Ectodermal cell (in vitro differentiated cells): ENCODE data around the gene MYO15A. TPM values are rescaled to one million over a fixed set of nuclear protein-coding genes. Genes with fewer than 3 reads are reported as not detected.

ENCODE experiments used
- H3K27ac ChIP-seq: 2 replicates; pipeline ENCODE4 v1.7.0; 2013; ENCODE audit warnings: mild to moderate bottlenecking, low read depth, low read length; ENCODE audit not compliant: insufficient read depth, poor library complexity, severe bottlenecking
- H3K27me3 ChIP-seq: 2 replicates; pipeline ENCODE4 v1.7.0; 2013; ENCODE audit warnings: mild to moderate bottlenecking, low read length; ENCODE audit not compliant: insufficient read depth, control insufficient read depth, poor library complexity, severe bottlenecking
- H3K36me3 ChIP-seq: one replicate; pipeline ENCODE4 v1.7.0; 2013; ENCODE audit warnings: low read length; ENCODE audit not compliant: control insufficient read depth, insufficient read depth
- H3K4me1 ChIP-seq: one replicate; pipeline ENCODE4 v1.7.0; 2013; ENCODE audit warnings: low read length; ENCODE audit not compliant: control insufficient read depth, insufficient read depth
- H3K4me3 ChIP-seq: 2 replicates; pipeline ENCODE4 v1.7.0; 2013; ENCODE audit warnings: low read depth, low read length, control low read depth; ENCODE audit not compliant: insufficient read depth
- H3K9me3 ChIP-seq: 2 replicates; pipeline ENCODE4 v1.7.0; 2013; ENCODE audit warnings: mild to moderate bottlenecking, low read length, moderate library complexity; ENCODE audit not compliant: control insufficient read depth
- WGBS, 2 experiments: methylation state at CpG; one replicate each; pipeline ENCODE4 v1.1.7; 2013; ENCODE audit warnings: missing lambda C conversion rate in 2 of 2; 5-methylcytosine and 5-hydroxymethylcytosine counted together
- polyA plus RNA-seq, 4 experiments: library from polyadenylated mRNA; stranded (reverse); fragments of 50-300 nt; gene quantifications; one replicate each; pipeline ENCODE4 v1.2.3, GENCODE V29; 2013

Gene MYO15A
- 4.3 TPM for polyA plus RNA-seq (2013, experiment 1 of 4)
- 2.2 TPM for polyA plus RNA-seq (2013, experiment 2 of 4)
- polyA plus RNA-seq (2013, experiment 3 of 4) = 2.5 TPM
- polyA plus RNA-seq (2013, experiment 4 of 4) = 2.8 TPM

- Histone ChIP-seq H3K9me3 (no peaks in the 10 kb centered on the region), H3K27me3 (no peaks in the 10 kb centered on the region), H3K36me3 (no peaks in the 10 kb centered on the region), H3K4me3 (no peak within 1 kb of the TSS), H3K4me1 (peaks cover 9% of the 10 kb centered on the region), H3K27ac (no peak within 1 kb of the TSS)
- 90 to 91% methylated on average over 17 of the region's 17 CpGs for WGBS, 2 experiments
Measured at GRCh38 chr17:18108401-18109312, at the start of gene MYO15A. Gene MYO15A (plus strand): TSS chr17:18108756. CDS start chr17:18118801, 10,045 bp downstream.

- Histone ChIP-seq H3K36me3 (peaks cover 22% of the 10 kb centered on the region), H3K9me3 (no peaks in the 10 kb centered on the region), H3K27ac (no peak overlapping the region), H3K27me3 (no peaks in the 10 kb centered on the region), H3K4me3 (no peak overlapping the region), H3K4me1 (no peaks in the 10 kb centered on the region)
- 93 to 98% methylated on average over 5 of the region's 5 CpGs for WGBS, 2 experiments
Measured at GRCh38 chr17:18059283-18059682, 49.3 kb upstream of the MYO15A start.

GRCh38 chr17:18064053-18064452, 44.5 kb upstream of the MYO15A start:
- H3K36me3 ChIP-seq = peaks cover 9% of the 10 kb centered on the region
- no peaks in the 10 kb centered on the region for H3K27me3 ChIP-seq
- H3K4me3 ChIP-seq = no peak overlapping the region
- 89 to 100% methylated on average over 2 of the region's 2 CpGs for WGBS, 2 experiments
- no peaks in the 10 kb centered on the region for H3K9me3 ChIP-seq
- H3K4me1 ChIP-seq = no peaks in the 10 kb centered on the region
- no peak overlapping the region for H3K27ac ChIP-seq

- 94% methylated on average over 11 of the region's 11 CpGs for WGBS, 2 experiments
- Histone ChIP-seq H3K4me1 (no peaks in the 10 kb centered on the region), H3K9me3 (no peaks in the 10 kb centered on the region), H3K4me3 (no peak overlapping the region), H3K27me3 (no peaks in the 10 kb centered on the region), H3K27ac (no peak overlapping the region), H3K36me3 (peaks cover 9% of the 10 kb centered on the region)
Measured at GRCh38 chr17:18065546-18065945, 43.0 kb upstream of the MYO15A start.

- no peak overlapping the region for H3K27ac ChIP-seq
- peaks cover 5% of the 10 kb centered on the region for H3K4me1 ChIP-seq
- 93 to 98% methylated on average over 4 of the region's 4 CpGs for WGBS, 2 experiments
- H3K27me3 ChIP-seq = no peaks in the 10 kb centered on the region
- H3K9me3 ChIP-seq = no peaks in the 10 kb centered on the region
- H3K36me3 ChIP-seq = peaks cover 1% of the 10 kb centered on the region
- H3K4me3 ChIP-seq = no peak overlapping the region
Measured at GRCh38 chr17:18066866-18067265, 41.7 kb upstream of the MYO15A start.

- H3K9me3 ChIP-seq = no peaks in the 10 kb centered on the region
- WGBS, 2 experiments = 87 to 88% methylated on average over 2 of the region's 2 CpGs
- no peaks in the 10 kb centered on the region for H3K36me3 ChIP-seq
- H3K4me1 ChIP-seq = peaks cover 5% of the 10 kb centered on the region
- H3K27me3 ChIP-seq = no peaks in the 10 kb centered on the region
- H3K4me3 ChIP-seq = no peak overlapping the region
- H3K27ac ChIP-seq = no peak overlapping the region
Measured at GRCh38 chr17:18069101-18069500, 39.5 kb upstream of the MYO15A start.

GRCh38 chr17:18070861-18071340, 37.7 kb upstream of the MYO15A start:
- H3K27ac ChIP-seq = no peak overlapping the region
- no peak overlapping the region for H3K4me3 ChIP-seq
- H3K9me3 ChIP-seq = no peaks in the 10 kb centered on the region
- H3K36me3 ChIP-seq = no peaks in the 10 kb centered on the region
- no peaks in the 10 kb centered on the region for H3K27me3 ChIP-seq
- H3K4me1 ChIP-seq = peaks cover 5% of the 10 kb centered on the region
- 55% methylated on average over 8 of the region's 8 CpGs for WGBS, 2 experiments

- Histone ChIP-seq H3K27me3 (no peaks in the 10 kb centered on the region), H3K4me1 (peaks cover 5% of the 10 kb centered on the region), H3K4me3 (no peak overlapping the region), H3K36me3 (no peaks in the 10 kb centered on the region), H3K27ac (no peak overlapping the region), H3K9me3 (no peaks in the 10 kb centered on the region)
Measured at GRCh38 chr17:18071751-18072150, 36.8 kb upstream of the MYO15A start.

GRCh38 chr17:18074566-18075272, 33.8 kb upstream of the MYO15A start:
- WGBS, 2 experiments = 91 to 95% methylated on average over 6 of the region's 6 CpGs
- Histone ChIP-seq H3K4me1 (peaks cover 5% of the 10 kb centered on the region), H3K9me3 (no peaks in the 10 kb centered on the region), H3K27ac (no peak overlapping the region), H3K27me3 (no peaks in the 10 kb centered on the region), H3K36me3 (no peaks in the 10 kb centered on the region), H3K4me3 (no peak overlapping the region)

GRCh38 chr17:18076936-18077335, 31.6 kb upstream of the MYO15A start:
- no peaks in the 10 kb centered on the region for H3K9me3 ChIP-seq
- no peaks in the 10 kb centered on the region for H3K4me1 ChIP-seq
- no peaks in the 10 kb centered on the region for H3K27me3 ChIP-seq
- 90 to 91% methylated on average over 7 of the region's 7 CpGs for WGBS, 2 experiments
- H3K27ac ChIP-seq = no peak overlapping the region
- no peaks in the 10 kb centered on the region for H3K36me3 ChIP-seq
- H3K4me3 ChIP-seq = no peak overlapping the region
